Kidney capillary endothelial cell (primary cell): ENCODE results near the gene POR.
"Not testable (repeated sequence)": the region's sequence is repeated elsewhere in the genome, so short reads cannot be mapped to it uniquely, and the experiment has no call there.

Source experiments
- DNase-seq: peaks from one replicate; pipeline ENCODE4 v3.0.0-alpha.2; 2018; ENCODE audit warnings: low spot score

POR gene

DNA sequence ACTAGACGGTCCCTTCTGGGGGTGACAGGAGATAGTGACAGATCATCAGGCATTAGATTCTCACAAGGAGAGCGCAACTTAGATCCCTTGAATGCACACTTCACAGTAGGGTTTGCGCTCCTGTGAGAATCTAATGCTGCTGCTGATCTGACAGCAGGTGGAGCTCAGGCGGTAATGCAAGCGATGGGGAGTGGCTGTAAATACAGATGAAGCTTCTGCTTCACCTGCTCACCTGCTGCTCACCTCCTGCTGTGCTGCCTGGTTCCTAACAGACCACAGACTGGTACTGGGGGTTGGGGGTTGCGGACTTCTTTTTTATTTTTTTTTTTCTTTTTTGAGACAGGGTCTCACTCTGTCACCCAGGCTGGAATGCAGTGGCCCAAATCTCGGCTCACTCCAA lies 114.7 kb downstream of the POR start:
- DNase-seq: not testable (repeated sequence)

DNA sequence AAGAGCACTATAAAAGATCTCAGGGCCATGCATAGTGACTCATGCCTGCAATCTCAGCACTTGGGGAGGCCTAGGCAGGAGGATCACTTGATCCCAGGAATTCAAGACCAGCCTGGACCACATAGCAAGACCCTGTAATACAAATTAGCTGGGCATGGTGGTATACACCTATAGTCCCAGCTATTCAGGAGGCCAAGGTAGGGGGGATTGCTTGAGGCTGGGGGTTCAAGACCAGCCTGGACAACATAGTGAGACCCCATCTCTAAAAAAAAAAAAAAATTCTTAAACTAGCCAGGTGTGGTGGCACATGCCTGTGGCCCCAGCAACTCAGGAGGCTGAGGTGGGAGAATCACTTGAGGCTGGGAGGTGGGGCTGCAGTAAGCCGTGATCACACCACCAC lies 117.0 kb downstream of the POR start:
- DNase-seq: no peak
